Peyer's patch (tissue), 4 donors: ENCODE measurements around the gene XPA.

Experiments
- POLR2A ChIP-seq, 2 donors: fragments of 450-650 bp; IDR thresholded peaks; one replicate each; pipeline ENCODE4 v1.5.1; 2017; ENCODE audit warnings: antibody characterized with exemption in 2 of 2, mild to moderate bottlenecking in 2 of 2, moderate library complexity in 2 of 2
- TF ChIP-seq, protein P1 (sequence below), 6 experiments: fragments of 450-650 bp in 4 of 6; fragments of 200-600 bp in 2 of 6; sonication (generic) in 1 of 6; IDR thresholded peaks; one replicate each; pipeline ENCODE4 v1.5.1; 2017 to 2019; ENCODE audit warnings: antibody characterized with exemption in 6 of 6, mild to moderate bottlenecking in 3 of 6, moderate library complexity in 1 of 6

DNA sequence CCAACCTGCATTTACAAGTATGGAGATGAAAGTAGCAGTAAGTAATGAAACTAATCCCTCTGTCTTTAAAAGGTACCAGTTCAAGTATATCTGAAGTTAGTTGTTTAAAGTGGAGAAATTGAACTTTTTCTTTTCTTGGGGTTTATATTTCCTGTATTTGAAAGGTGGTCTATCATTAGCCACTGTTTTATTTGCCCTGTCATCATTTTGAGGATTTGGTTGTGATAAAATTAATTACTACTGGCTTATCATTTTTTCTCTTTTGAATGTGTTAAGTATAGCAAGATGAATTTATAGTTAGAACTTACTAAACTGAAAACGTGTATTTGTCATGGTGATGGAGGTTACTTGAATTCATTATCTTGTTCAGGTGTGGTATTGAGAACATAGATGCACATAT, 38.4 kb downstream of the XPA start:
- TF ChIP-seq, protein P1, sequence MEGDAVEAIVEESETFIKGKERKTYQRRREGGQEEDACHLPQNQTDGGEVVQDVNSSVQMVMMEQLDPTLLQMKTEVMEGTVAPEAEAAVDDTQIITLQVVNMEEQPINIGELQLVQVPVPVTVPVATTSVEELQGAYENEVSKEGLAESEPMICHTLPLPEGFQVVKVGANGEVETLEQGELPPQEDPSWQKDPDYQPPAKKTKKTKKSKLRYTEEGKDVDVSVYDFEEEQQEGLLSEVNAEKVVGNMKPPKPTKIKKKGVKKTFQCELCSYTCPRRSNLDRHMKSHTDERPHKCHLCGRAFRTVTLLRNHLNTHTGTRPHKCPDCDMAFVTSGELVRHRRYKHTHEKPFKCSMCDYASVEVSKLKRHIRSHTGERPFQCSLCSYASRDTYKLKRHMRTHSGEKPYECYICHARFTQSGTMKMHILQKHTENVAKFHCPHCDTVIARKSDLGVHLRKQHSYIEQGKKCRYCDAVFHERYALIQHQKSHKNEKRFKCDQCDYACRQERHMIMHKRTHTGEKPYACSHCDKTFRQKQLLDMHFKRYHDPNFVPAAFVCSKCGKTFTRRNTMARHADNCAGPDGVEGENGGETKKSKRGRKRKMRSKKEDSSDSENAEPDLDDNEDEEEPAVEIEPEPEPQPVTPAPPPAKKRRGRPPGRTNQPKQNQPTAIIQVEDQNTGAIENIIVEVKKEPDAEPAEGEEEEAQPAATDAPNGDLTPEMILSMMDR (IDR thresholded peaks at IDR 0.05) = no peak
- no peak for TF ChIP-seq POLR2A (IDR thresholded peaks at IDR 0.05)
